Gastroesophageal sphincter (tissue), 3 donors: ENCODE measurements around the gene MT1M.

Experiments
- EP300 ChIP-seq: sonication (generic); formaldehyde crosslinking; IDR thresholded peaks from one replicate; pipeline ENCODE4 v1.6.1; 2017; ENCODE audit warnings: antibody characterized with exemption, mild to moderate bottlenecking
- POLR2A ChIP-seq, 2 donors: fragments of 450-650 bp; IDR thresholded peaks; one replicate each; pipeline ENCODE4 v1.6.1; 2017; ENCODE audit warnings: antibody characterized with exemption in 2 of 2, mild to moderate bottlenecking in 2 of 2, moderate library complexity in 1 of 2
- POLR2AphosphoS5 ChIP-seq: sonication (generic); formaldehyde crosslinking; IDR thresholded peaks from one replicate; pipeline ENCODE4 v1.6.1; 2017; ENCODE audit warnings: antibody characterized with exemption
- TF ChIP-seq, protein P1 (sequence below), 4 experiments: fragments of 200-600 bp in 2 of 4; fragments of 450-650 bp in 2 of 4; sonication (generic) in 1 of 4; IDR thresholded peaks; one replicate each; pipeline ENCODE4 v1.5.1; 2017 to 2019; ENCODE audit warnings: antibody characterized with exemption in 4 of 4, mild to moderate bottlenecking in 2 of 4, moderate library complexity in 2 of 4

DNA sequence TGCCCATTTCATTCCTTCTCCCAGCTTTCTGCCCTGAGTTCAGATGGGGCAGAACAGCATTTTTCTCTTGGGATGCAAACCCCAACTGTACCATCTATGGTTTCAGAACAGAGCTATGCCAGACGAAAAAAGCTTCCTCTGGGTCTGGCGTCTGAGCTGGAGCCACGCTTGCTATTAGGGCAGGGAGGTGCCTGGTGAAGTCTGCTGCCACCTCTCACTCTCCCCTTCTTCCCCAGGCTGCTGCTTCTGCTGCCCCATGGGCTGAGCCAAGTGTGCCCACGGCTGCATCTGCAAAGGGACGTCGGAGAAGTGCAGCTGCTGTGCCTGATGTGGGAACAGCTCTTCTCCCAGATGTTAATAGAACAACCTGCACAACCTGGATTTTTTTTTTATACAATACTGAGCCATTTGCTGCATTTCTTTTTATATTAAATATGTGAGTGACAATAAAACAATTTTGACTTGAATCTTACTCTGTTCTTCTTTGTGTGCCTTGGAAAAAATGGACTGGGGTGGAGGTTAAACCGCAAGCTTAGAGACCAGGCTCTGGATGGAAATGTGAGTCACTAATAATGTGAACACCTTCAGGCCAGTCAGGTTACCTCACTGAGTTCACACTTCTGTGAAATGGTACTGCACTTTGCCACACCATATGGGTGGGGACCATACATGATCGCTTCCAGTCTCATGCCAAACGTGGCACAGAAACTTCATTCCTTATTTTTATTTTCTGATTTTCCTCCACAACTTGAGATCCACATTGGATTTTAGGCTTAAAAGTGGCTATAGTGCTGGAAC, 4.4 kb downstream of the MT1M start:
- TF ChIP-seq, protein P1, sequence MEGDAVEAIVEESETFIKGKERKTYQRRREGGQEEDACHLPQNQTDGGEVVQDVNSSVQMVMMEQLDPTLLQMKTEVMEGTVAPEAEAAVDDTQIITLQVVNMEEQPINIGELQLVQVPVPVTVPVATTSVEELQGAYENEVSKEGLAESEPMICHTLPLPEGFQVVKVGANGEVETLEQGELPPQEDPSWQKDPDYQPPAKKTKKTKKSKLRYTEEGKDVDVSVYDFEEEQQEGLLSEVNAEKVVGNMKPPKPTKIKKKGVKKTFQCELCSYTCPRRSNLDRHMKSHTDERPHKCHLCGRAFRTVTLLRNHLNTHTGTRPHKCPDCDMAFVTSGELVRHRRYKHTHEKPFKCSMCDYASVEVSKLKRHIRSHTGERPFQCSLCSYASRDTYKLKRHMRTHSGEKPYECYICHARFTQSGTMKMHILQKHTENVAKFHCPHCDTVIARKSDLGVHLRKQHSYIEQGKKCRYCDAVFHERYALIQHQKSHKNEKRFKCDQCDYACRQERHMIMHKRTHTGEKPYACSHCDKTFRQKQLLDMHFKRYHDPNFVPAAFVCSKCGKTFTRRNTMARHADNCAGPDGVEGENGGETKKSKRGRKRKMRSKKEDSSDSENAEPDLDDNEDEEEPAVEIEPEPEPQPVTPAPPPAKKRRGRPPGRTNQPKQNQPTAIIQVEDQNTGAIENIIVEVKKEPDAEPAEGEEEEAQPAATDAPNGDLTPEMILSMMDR (IDR thresholded peaks at IDR 0.05): no peak
- TF ChIP-seq EP300 (no peak), POLR2A (IDR thresholded peaks at IDR 0.05) (no peak), POLR2AphosphoS5 (no peak)
